Right lobe of liver (tissue), 4 donors: ENCODE data around the gene SLC37A1.

Experiments used
- CTCF ChIP-seq, 4 donors: fragments of 200-600 bp in 3 of 4; fragments of 450-650 bp in 1 of 4; IDR thresholded peaks; one replicate each; pipeline versions ENCODE4 v1.5.1 to v1.8.0; 2016 to 2022; ENCODE audit warnings: antibody characterized with exemption in 4 of 4, mild to moderate bottlenecking in 2 of 4
- POLR2A ChIP-seq: fragments of 450-650 bp; IDR thresholded peaks from one replicate; pipeline ENCODE4 v1.6.1; 2017; ENCODE audit warnings: antibody characterized with exemption, mild to moderate bottlenecking
- donor health status: DM: no; HTN: no; CAD: no.
- donor health status: DM: no; HTN: no; CAD: no.
- donor health status: DM: no; HTN: yes; CAD: no.

GRCh38 chr21:42495027-42495426 lies 18.6 kb upstream of the SLC37A1 start:
- no peak for TF ChIP-seq CTCF (IDR thresholded peaks at IDR 0.05)
- no peak for TF ChIP-seq POLR2A
